Measurements from ENCODE around the gene STK40. TPM values are rescaled to one million over a fixed set of nuclear protein-coding genes. Genes with fewer than 3 reads are reported as not detected.
A peak's percentile ranks its signal among the peaks of the same experiment; 100 is the strongest.

The STK40 gene
- total and polyA plus RNA-seq, 9 of the 15 experiments (the other 6 are each of a cell fraction or from before 2014, with no cell fraction given) = 0.69 to 94.3 (median 39.1) TPM

GRCh38 chr1:36351227-36351977 is 34.3 kb downstream of the STK40 start:
- no peaks in the 10 kb centered on the region for H3K79me2 ChIP-seq (ENCODE audit: control insufficient read depth, insufficient read depth, low read length)
- H3K36me3 ChIP-seq (ENCODE audit: control insufficient read depth, insufficient read depth, low read length) = peaks cover 90% of the 10 kb centered on the region; the same call in 2 of the 3 replicates
- H3K9me1 ChIP-seq (ENCODE audit: control insufficient read depth, insufficient read depth, low read length) = no peaks in the 10 kb centered on the region
- intact Hi-C loops (cut with micrococcal nuclease) (no loop called here), in situ Hi-C loops (cut with MboI) (no loop called here)
- 0 out of 4 replicates have a peak overlapping the region, but pooled peaks of 1 of the 2 experiments have one; percentile 7 for H3K9ac ChIP-seq (ENCODE audit: insufficient read depth in 1 of 2, low read depth in 2 of 2, low read length in 2 of 2)
- H2AFZ ChIP-seq (ENCODE audit: low read depth, low read length) = no peak overlapping the region
- DNase-seq (ENCODE audit: extremely low read depth in 1 of 4, low spot score in 3 of 4) (no peak), ATAC-seq (no peak), FAIRE-seq (no peak)
- no TSS peak for BruUV-seq (replicated peaks)
- ChIA-PET POLR2A (interaction anchor here (0.7 to 1.6 kb wide), 7 partner anchors 8 to 45 kb away, joined by 3 to 10 read pairs (median 4); partner anchors contain the start of gene SH3D21), CTCF (ENCODE audit: low intra/inter-chr PET ratio) (no interaction called here)
- peaks cover 9% of the 10 kb centered on the region; the same call in 1 of the 2 replicates for H4K20me1 ChIP-seq (replicated peaks; ENCODE audit: control insufficient read depth, insufficient read depth, low read length)
- H3K4me1 ChIP-seq (replicated peaks in 1 of 2; ENCODE audit: control insufficient read depth in 2 of 2, insufficient read depth in 2 of 2, low read length in 2 of 2) = peaks cover 5 to 16% of the 10 kb centered on the region in 2 experiments; a peak in 4 of 5 replicates
- no peak overlapping the region for H3K27ac ChIP-seq (ENCODE audit: extremely low read depth, low read depth, low read length)
- H3K9me3 ChIP-seq (replicated peaks; ENCODE audit: control insufficient read depth, insufficient read depth, low read depth, low read length) = no peaks in the 10 kb centered on the region
- no peak overlapping the region for H3K4me2 ChIP-seq (ENCODE audit: insufficient read depth, low read length)
- 90% methylated on average over 14 of the region's 14 CpGs for WGBS (ENCODE audit: insufficient coverage, low coverage, missing lambda C conversion rate)
- no peak overlapping the region for H3K4me3 ChIP-seq
- no peaks in the 10 kb centered on the region for H3K27me3 ChIP-seq (ENCODE audit: control insufficient read depth in 2 of 2, insufficient read depth in 2 of 2, low read length in 2 of 2)
- TF ChIP-seq CBFA2T3 (IDR thresholded peaks at IDR 0.05) (no peak), SMARCC2 (IDR thresholded peaks at IDR 0.05; ENCODE audit: low read depth) (no peak), ARID4B (CRISPR knock-in tag; IDR thresholded peaks at IDR 0.05) (no peak), PATZ1 (CRISPR knock-in tag; IDR thresholded peaks at IDR 0.05; ENCODE audit: borderline replicate concordance) (no peak), ZSCAN29 (IDR thresholded peaks at IDR 0.05) (no peak), FOXP4 (CRISPR knock-in tag; IDR thresholded peaks at IDR 0.05; ENCODE audit: borderline replicate concordance) (no peak), VEZF1 (CRISPR knock-in tag; IDR thresholded peaks at IDR 0.05) (no peak), XRCC3 (IDR thresholded peaks at IDR 0.05) (no peak), ZNF778 (CRISPR knock-in tag; IDR thresholded peaks at IDR 0.05) (no peak)
